Ammon's horn (tissue), 1 donor: ENCODE results near the gene ZBTB32.
A peak's percentile ranks its signal among the peaks of the same experiment; 100 is the strongest.

ENCODE experiments used
- DNase-seq: peaks from one replicate; pipeline ENCODE4 v3.0.0-alpha.2; 2016; ENCODE audit warnings: low spot score

ZBTB32 gene

GRCh38 chr19:35736913-35737886 lies 32.8 kb downstream of the ZBTB32 start:
- DNase-seq, result no peak

DNA sequence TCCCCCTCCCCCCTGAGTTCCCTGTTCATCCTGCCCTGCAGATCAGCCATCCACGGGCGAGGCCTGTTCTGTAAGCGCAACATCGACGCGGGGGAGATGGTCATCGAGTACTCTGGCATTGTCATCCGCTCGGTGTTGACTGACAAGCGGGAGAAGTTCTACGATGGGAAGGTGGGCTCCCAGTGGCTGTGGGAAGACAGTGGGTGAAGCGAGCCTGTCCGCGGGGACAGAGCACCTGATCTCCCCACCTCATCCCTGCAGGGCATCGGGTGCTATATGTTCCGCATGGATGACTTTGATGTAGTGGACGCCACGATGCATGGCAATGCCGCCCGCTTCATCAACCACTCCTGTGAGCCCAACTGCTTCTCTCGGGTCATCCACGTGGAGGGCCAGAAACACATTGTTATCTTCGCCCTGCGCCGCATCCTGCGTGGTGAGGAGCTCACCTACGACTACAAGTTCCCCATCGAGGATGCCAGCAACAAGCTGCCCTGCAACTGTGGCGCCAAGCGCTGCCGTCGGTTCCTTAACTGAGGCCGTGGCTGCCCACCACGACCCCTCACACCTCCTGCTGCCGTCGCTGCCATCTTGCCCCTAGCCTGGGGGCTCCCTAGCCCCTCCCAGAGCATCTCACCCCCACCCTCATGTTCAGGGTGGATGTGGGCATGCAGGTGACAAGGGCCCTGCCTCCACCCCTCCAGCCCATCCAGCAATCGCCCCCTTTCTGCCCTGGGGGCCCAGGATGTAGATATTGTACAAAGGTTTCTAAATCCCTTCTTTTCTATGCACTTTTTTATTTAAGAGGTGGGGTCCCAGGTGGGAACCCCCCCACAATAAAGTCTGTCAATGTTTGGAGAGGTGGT lies 33.9 kb downstream of the ZBTB32 start:
- no peak for DNase-seq

GRCh38 chr19:35738887-35739229 lies 34.5 kb downstream of the ZBTB32 start:
- no peak for DNase-seq

DNA sequence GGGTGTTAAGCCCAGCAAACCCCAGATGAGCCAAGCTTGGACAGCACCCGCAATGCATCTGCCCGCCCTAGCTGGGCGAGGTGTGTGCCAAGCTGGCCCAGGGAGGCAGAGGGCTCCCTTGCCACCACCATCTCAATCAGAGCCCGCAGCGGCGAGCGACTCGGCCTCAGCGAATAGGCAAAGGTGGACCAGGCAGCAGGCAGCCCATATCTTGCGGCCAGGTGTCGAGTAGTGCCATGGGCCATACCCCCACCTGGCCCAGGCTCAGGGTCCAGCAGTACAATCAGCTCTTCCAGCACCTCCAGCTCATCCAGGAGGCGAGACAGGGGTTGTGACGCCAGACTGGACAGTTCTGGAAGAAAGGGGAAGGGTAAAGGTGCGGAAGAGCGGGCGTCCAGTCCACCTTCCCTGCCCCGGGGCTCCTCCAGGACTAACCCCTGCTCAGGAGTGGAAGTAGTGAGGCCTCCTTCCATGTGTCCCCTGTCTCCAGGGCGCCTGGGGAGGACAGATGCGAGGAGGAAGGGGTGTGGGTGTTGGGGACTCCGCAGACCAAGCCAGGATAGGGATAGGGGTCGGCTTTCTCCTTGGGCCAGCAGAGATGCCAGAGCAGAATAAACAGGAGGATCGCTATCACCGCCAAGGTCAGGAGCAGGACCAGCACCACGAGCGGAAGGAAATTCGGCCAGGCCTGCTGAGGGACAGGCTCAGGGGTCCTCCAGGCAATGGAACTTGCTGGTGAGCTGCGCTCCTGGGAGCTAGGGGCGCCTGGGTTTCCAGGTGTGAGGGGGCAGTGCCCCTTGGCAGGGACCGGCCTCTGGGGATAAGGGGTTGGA lies 35.1 kb downstream of the ZBTB32 start:
- DNase-seq, result no peak

GRCh38 chr19:35740108-35740422 lies 35.7 kb downstream of the ZBTB32 start:
- no peak for DNase-seq

GRCh38 chr19:35740423-35741202 lies 36.3 kb downstream of the ZBTB32 start:
- peak; percentile 99 for DNase-seq

DNA sequence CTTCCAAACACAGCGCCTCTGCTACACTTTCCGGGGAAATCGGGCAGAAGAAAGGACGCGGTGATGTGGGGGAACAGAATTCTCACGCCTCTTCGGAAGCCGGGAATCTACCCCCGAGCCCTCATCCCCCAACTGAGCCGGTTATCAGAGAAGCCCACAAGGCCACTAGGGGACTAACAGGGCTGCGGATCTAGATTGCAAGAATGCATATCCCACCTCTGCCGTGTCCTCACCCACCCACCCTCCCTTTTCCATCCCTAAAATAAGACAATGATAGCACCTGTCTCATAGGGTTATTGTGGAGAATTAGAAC lies 36.8 kb downstream of the ZBTB32 start:
- DNase-seq, result no peak

DNA sequence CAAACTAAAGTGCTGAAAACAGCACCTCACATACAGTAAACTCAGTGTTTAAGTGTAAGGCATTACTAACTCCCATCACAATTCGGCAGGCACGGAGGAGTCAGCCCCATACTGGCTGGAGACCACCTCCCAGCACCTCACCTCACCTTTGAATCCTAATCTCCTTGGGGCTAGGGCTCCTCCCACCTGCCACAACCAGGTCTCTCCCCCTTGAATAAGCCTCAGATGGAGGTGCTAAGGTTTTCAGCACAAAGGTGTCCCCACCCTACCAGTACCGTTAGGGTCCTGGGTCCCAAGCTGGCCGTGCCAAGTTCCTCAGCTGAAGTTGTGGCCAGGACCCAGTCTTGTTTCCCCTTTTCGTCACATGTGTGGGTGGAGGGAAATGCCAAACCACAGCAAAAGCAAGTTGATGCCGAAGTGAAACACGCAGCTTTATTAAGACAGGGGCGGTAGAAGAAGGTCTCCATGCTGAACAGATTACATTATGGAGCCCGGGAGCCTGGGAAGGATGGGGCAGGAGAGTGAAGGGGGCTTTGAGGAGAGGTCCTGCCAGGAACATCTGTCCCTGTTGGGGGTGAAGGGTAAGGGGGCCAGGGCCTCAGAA lies 37.9 kb downstream of the ZBTB32 start, which contains the start of gene IGFLR1:
TSS of gene IGFLR1 (minus strand) at position 332 of the 604 bp plus-strand sequence. CDS start 1,272 bp downstream, outside the sequence.
- DNase-seq, result peak; percentile 70

DNA sequence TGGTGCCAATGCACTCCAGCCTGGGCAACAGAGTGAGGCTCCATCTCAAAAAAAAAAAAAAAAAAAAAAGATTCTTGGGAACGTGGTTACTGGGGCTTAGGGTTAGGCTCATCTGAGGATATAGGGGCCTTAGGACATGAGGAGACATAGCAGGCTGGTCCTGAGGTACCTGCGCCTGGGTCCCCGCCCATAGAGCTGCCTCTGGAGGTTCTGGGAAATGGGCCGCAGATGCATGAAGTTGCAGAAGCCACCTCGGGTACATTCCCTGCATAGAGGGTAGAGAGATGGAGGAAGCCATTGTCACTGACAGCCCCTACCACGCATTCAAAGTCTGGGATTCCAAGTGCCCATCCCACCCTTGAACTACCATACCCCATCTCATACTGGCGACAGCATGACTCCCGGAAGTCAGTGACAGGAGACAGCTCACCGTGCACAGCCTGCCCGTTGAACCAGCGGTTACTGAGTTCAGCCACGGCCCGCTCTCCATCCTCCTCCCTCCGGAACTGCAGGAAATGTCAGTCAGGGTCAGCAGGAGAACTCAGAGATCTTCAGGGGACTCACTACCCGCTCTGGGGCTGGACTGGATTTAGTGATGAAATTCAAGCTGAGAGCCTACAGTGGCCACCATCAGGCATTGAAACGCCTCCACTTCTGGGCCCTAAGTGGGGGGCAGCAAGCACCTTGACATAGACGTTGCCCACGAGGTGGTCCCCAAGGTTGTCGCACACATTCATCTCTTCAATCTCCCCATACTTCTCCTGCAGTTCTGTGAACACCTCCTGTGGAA lies 39.5 kb downstream of the ZBTB32 start:
- DNase-seq, result no peak

DNA sequence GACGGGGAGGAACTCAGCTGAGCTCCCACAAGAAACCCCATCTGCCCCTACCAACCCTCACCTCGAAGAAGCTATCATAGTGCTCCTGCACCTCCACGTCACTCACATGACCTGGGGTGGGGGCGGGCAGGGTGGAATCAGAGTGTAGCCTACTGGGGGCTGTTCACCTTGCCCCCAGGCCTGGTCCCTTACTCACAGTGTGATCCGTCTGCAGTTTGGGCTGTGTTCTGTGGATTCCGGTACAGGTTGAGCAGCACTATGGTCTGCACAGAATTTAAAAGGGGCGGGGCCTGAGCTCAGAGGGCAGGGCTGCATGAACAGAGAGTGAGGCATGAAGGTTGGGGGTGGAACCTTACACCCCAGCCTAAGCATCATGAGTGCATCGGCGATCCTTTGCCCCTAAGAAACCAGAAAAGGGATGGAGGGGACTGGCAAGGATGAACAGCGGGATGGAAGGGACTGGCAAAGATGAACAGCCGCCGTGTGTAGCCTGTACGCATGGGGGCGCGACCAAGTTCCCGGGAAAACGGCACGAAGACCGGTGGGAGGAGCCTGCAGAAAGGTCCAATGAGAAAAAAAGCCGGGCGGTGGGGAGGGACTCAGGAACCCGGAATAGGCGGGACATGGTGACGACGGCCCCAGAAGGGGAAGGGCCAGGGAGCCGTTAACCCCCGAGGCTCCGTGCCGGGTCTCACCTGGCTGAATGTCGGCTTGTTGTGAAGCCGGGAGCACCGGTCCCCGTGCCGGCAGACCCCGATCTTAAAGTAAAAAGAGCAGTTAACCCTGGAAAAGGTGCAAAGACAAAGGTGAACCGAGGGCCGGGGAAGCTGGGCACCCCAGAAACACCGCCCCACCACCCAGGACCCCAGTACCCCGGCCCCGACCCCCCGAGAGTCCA lies 40.3 kb downstream of the ZBTB32 start:
- DNase-seq, result peak; percentile 97

DNA sequence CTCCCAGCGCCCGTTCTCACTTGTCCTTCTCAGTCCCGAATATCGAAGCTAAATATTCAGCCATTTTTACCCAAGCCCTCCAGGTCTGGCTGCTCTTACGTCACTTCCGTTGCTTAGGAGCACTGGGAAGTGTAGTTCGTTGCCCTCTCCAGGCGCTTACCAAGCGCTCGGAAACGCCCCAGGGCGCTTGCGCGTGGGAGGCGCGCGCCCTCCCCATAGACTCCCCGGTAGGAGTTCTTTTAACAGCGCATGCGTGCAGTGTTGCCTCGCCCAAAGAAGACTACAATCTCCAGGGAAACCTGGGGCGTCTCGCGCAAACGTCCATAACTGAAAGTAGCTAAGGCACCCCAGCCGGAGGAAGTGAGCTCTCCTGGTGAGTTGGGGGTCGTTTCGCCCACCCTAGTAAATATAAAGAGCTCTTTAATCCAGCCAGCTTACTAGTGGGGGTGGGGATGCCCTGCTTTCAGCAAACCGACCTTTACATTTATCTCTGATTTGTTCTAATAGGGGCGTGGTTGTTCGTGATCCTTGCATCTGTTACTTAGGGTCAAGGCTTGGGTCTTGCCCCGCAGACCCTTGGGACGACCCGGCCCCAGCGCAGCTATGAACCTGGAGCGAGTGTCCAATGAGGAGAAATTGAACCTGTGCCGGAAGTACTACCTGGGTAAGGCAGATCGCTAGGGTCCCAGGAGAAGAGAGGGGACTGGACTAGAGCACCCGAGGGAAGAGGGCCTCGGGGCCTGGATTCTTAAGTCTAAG lies 41.1 kb downstream of the ZBTB32 start, which contains the start of the genes PSENEN and U2AF1L4:
TSS of gene PSENEN (plus strand) at position 324 of the 759 bp plus-strand sequence. CDS start at position 604, 280 bp downstream.
TSS of gene U2AF1L4 (minus strand) at position 91 of the 759 bp plus-strand sequence. CDS start at position 64, 27 bp downstream.
- peak; percentile 99 for DNase-seq

- DNase-seq, result no peak
Observed at GRCh38 chr19:35746087-35746462, 41.7 kb downstream of the ZBTB32 start.

DNA sequence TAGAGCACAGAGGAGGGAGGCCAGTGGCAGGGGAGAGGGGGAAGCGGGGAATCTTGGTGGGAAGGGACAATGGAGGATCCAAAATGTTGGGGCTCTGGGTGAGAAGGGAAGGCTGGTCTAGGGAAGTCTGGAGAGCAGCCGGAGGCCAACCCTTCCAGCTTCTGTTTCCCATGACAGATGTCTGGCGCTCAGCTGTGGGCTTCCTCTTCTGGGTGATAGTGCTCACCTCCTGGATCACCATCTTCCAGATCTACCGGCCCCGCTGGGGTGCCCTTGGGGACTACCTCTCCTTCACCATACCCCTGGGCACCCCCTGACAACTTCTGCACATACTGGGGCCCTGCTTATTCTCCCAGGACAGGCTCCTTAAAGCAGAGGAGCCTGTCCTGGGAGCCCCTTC lies 42.2 kb downstream of the ZBTB32 start:
- no peak for DNase-seq

DNA sequence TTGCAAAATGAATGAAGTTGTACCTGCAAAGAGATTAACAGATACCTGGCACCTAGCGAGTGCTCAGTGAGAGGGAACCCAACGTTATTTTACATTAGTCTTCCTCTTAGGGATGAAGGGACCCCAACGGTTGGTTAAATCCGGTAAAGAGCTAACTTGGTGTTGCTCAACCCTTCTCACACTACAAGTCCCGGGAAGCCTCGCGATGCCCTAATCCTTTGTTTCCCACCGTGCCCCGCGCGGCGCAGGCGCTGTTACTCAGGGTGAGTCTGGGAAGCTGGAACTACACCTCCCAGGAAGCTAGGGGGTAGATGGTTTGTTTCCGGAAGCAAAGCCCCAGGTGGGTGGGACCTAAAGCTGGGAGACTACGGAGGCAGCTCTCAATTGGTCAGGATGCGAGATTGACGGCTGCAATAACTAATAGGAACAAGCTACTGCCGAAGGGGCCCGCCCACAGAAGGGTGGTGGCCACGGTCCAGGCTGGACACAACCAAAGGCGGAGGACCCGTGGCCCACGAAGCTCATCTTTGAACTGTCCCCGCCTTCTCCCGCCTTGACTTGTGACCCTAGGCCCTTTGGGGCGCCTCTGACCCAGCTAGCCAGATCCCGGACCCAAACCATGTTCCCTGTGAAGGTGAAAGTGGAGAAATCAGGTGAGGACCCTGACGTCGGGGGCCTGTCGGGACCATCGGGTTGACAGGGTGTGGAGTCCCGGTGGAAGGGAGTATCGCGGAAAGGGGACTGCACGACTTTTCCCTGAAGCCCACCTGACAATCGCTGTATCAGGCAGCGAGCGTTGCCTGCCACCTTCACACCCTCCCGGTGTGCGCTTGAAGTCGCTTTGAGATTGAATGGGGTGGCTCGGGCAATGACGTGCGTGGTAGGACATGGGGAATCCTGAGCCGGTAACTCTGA lies 44.0 kb downstream of the ZBTB32 start, which contains the start of gene LIN37:
TSS of gene LIN37 (plus strand) at position 471 of the 915 bp plus-strand sequence. CDS start at position 620, 149 bp downstream.
- peak; percentile 100 for DNase-seq

GRCh38 chr19:35750167-35750566 lies 45.8 kb downstream of the ZBTB32 start:
- no peak for DNase-seq

DNA sequence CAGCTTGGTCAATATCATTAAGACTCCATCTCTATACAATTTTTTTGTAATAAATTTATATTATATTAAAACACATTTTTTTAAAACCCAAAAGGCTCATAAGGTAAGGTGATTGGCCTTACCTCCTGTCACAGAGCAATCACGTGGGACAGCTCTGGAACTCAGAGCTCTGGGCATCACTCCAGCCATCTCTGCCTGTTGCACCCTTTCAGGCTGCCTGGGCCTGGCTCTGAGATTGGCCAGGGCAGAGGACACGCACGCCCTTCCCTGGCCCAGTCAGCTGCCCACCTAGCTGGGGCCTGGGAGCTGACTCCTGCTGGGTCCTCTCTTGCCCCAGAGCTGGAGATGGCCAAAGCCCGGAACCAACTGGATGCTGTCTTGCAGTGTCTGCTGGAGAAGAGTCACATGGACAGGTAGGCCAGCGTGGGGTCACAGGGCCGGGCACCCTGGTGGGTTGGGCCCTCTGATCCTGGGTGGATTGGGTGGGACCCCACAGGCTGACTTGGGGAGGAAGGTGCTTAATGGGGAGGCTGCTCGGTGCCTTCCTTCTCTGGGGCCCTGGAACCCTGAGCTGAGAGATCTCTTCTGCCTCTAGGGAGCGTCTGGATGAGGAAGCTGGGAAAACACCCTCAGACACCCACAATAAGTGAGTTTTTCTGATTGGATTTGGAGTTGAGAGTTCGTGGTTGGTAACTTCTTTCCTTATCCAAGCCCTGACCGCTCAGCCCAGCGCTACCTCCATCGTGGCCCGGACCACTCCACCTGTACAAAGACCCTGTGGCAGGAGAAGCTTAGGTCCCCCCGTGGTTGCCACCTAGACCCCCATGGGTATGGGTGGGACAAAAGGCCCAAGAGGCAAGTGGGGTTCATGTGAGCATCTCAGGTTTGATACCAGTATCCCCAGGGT lies 47.7 kb downstream of the ZBTB32 start:
- no peak for DNase-seq
